Measurements from ENCODE around the gene GABRP. TPM values are rescaled to one million over a fixed set of nuclear protein-coding genes. Genes with fewer than 3 reads are reported as not detected.

The GABRP gene
- total and polyA plus RNA-seq, 8 donors, result 0.10 to 1.8 (median 0.88) TPM

GRCh38 chr5:170792878-170793277 is 9.4 kb downstream of the GABRP start:
- no peaks in the 10 kb centered on the region for H3K36me3 ChIP-seq
- ATAC-seq, result no peak
- H3K4me1 ChIP-seq, result no peaks in the 10 kb centered on the region
- H3K27ac ChIP-seq, result no peak overlapping the region
- no peak for DNase-seq
- H3K9me3 ChIP-seq, result no peaks in the 10 kb centered on the region
- intact Hi-C loops (cut with DNase I), result loop anchor here in 1 of 2 donors (5.0 kb wide), 2 partner anchors 46 to 156 kb away; no protein-coding TSS in a partner anchor
- no peak for TF ChIP-seq CTCF (IDR thresholded peaks at IDR 0.05)
- H3K27me3 ChIP-seq, result no peaks in the 10 kb centered on the region
- H3K4me3 ChIP-seq, result no peak overlapping the region

GRCh38 chr5:170795154-170795553 is 11.6 kb downstream of the GABRP start:
- H3K9me3 ChIP-seq, result no peaks in the 10 kb centered on the region
- no peak for TF ChIP-seq CTCF (IDR thresholded peaks at IDR 0.05)
- H3K36me3 ChIP-seq, result no peaks in the 10 kb centered on the region
- intact Hi-C loops (cut with DNase I), result no loop called here
- no peaks in the 10 kb centered on the region for H3K27me3 ChIP-seq
- no peaks in the 10 kb centered on the region for H3K4me1 ChIP-seq
- no peak overlapping the region for H3K4me3 ChIP-seq
- no peak overlapping the region for H3K27ac ChIP-seq
- ATAC-seq (no peak), DNase-seq (no peak)

GRCh38 chr5:170805666-170806065 is 22.1 kb downstream of the GABRP start:
- H3K27me3 ChIP-seq, result no peaks in the 10 kb centered on the region
- H3K36me3 ChIP-seq, result no peaks in the 10 kb centered on the region
- TF ChIP-seq CTCF (IDR thresholded peaks at IDR 0.05), result no peak
- H3K4me1 ChIP-seq, result no peaks in the 10 kb centered on the region
- intact Hi-C loops (cut with DNase I), result no loop called here
- H3K4me3 ChIP-seq, result no peak overlapping the region
- H3K27ac ChIP-seq, result no peak overlapping the region
- H3K9me3 ChIP-seq, result no peaks in the 10 kb centered on the region
- DNase-seq (no peak), ATAC-seq (no peak)

GRCh38 chr5:170809551-170809950 is 26.0 kb downstream of the GABRP start:
- no peak overlapping the region for H3K4me3 ChIP-seq
- ATAC-seq, result peak; percentile 96
- H3K4me1 ChIP-seq, result no peaks in the 10 kb centered on the region
- DNase-seq, result peak in 1 of 4 donors; percentile 40
- TF ChIP-seq CTCF (IDR thresholded peaks at IDR 0.05), result no peak
- H3K9me3 ChIP-seq, result no peaks in the 10 kb centered on the region
- intact Hi-C loops (cut with DNase I), result no loop called here
- H3K27ac ChIP-seq, result no peak overlapping the region
- H3K36me3 ChIP-seq, result no peaks in the 10 kb centered on the region
- H3K27me3 ChIP-seq, result no peaks in the 10 kb centered on the region

GRCh38 chr5:170811719-170812118 is 28.2 kb downstream of the GABRP start:
- intact Hi-C loops (cut with DNase I), result no loop called here
- H3K27me3 ChIP-seq, result no peaks in the 10 kb centered on the region
- no peaks in the 10 kb centered on the region for H3K9me3 ChIP-seq
- H3K4me1 ChIP-seq, result no peaks in the 10 kb centered on the region
- no peak for TF ChIP-seq CTCF (IDR thresholded peaks at IDR 0.05)
- H3K36me3 ChIP-seq, result no peaks in the 10 kb centered on the region
- no peak overlapping the region for H3K4me3 ChIP-seq
- DNase-seq, result no peak
- no peak overlapping the region for H3K27ac ChIP-seq
- no peak for ATAC-seq

Data from left lung (tissue), 10 donors.